Peyer's patch (tissue), 4 donors: ENCODE measurements around the gene CCDC107. TPM values are rescaled to one million over a fixed set of nuclear protein-coding genes. Genes with fewer than 3 reads are reported as not detected.

Source experiments
- DNase-seq, 3 donors: peaks; one replicate each; pipeline ENCODE4 v3.0.0-alpha.2; 2017 to 2019
- H3K27ac ChIP-seq, 4 donors: fragments of 200-600 bp; sonication (generic); one replicate each; pipeline ENCODE4 v1.5.1; 2016 to 2019
- H3K27me3 ChIP-seq, 2 donors: fragments of 200-600 bp; sonication (generic); one replicate each; pipeline ENCODE4 v1.5.1; 2019
- H3K36me3 ChIP-seq, 3 donors: fragments of 200-600 bp; sonication (generic); one replicate each; pipeline ENCODE4 v1.5.1; 2016 to 2019
- H3K4me1 ChIP-seq, 4 donors: fragments of 200-600 bp; sonication (generic); one replicate each; pipeline ENCODE4 v1.5.1; 2016 to 2019
- H3K4me3 ChIP-seq, 4 donors: fragments of 200-600 bp; sonication (generic); 1 replicate in 3 of 4; 2 replicates in 1 of 4; pipeline ENCODE4 v1.5.1; 2016 to 2019; ENCODE audit warnings: mild to moderate bottlenecking in 1 of 4
- H3K9me3 ChIP-seq, 4 donors: fragments of 200-600 bp; sonication (generic); one replicate each; pipeline ENCODE4 v1.5.1; 2016 to 2019; ENCODE audit warnings: mild to moderate bottlenecking in 1 of 4
- POLR2A ChIP-seq, 2 donors: fragments of 450-650 bp; IDR thresholded peaks; one replicate each; pipeline ENCODE4 v1.5.1; 2017; ENCODE audit warnings: antibody characterized with exemption in 2 of 2, mild to moderate bottlenecking in 2 of 2, moderate library complexity in 2 of 2
- total RNA-seq, 4 donors: library from RNA; depleted of rRNA; stranded (reverse); fragments of >200 nt; gene quantifications; one replicate each; pipeline ENCODE4 v1.1.0, GENCODE V29; 2016
- TF ChIP-seq, protein P1 (sequence below), 6 experiments: fragments of 450-650 bp in 4 of 6; fragments of 200-600 bp in 2 of 6; sonication (generic) in 1 of 6; IDR thresholded peaks; one replicate each; pipeline ENCODE4 v1.5.1; 2017 to 2019; ENCODE audit warnings: antibody characterized with exemption in 6 of 6, mild to moderate bottlenecking in 3 of 6, moderate library complexity in 1 of 6

CCDC107 gene
- total RNA-seq, 4 donors from 2014 or later: 14.0 to 21.9 (median 20.2) TPM

DNA sequence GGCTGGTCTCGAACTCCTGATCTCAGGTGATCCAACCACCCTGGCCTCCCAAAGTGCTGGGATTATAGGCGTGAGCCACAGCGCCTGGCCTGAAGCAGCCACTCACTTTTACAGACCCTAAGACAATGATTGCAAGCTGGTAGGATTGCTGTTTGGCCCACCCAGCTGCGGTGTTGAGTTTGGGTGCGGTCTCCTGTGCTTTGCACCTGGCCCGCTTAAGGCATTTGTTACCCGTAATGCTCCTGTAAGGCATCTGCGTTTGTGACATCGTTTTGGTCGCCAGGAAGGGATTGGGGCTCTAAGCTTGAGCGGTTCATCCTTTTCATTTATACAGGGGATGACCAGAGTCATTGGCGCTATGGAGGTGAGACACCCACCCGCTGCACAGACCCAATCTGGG is 17.1 kb downstream of the CCDC107 start:
- Histone ChIP-seq H3K4me1 (peaks cover 0 to 19% (median 5%) of the 10 kb centered on the region in 4 donors), H3K36me3 (no peaks in the 10 kb centered on the region), H3K27ac (no peak overlapping the region), H3K4me3 (peak overlapping the region; percentile 37 to 59 (median 48)), H3K27me3 (no peaks in the 10 kb centered on the region), H3K9me3 (no peaks in the 10 kb centered on the region)
- no peak for TF ChIP-seq POLR2A (IDR thresholded peaks at IDR 0.05)
- TF ChIP-seq, protein P1, sequence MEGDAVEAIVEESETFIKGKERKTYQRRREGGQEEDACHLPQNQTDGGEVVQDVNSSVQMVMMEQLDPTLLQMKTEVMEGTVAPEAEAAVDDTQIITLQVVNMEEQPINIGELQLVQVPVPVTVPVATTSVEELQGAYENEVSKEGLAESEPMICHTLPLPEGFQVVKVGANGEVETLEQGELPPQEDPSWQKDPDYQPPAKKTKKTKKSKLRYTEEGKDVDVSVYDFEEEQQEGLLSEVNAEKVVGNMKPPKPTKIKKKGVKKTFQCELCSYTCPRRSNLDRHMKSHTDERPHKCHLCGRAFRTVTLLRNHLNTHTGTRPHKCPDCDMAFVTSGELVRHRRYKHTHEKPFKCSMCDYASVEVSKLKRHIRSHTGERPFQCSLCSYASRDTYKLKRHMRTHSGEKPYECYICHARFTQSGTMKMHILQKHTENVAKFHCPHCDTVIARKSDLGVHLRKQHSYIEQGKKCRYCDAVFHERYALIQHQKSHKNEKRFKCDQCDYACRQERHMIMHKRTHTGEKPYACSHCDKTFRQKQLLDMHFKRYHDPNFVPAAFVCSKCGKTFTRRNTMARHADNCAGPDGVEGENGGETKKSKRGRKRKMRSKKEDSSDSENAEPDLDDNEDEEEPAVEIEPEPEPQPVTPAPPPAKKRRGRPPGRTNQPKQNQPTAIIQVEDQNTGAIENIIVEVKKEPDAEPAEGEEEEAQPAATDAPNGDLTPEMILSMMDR (IDR thresholded peaks at IDR 0.05): no peak
- DNase-seq: no peak

DNA sequence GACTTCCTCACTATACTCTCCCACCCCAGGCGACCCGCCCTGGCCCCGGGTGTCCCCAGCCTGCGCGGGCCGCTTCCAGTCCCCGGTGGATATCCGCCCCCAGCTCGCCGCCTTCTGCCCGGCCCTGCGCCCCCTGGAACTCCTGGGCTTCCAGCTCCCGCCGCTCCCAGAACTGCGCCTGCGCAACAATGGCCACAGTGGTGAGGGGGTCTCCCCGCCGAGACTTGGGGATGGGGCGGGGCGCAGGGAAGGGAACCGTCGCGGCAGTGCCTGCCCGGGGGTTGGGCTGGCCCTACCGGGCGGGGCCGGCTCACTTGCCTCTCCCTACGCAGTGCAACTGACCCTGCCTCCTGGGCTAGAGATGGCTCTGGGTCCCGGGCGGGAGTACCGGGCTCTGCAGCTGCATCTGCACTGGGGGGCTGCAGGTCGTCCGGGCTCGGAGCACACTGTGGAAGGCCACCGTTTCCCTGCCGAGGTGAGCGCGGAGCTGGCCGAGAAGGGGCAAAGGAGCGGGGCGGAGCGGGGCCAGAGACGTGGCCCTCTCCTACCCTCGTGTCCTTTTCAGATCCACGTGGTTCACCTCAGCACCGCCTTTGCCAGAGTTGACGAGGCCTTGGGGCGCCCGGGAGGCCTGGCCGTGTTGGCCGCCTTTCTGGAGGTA is 17.8 kb downstream of the CCDC107 start:
- no peaks in the 10 kb centered on the region for H3K9me3 ChIP-seq
- DNase-seq: peak; percentile 36 to 62 (median 60)

GRCh38 chr9:35679091-35679490 is 21.0 kb downstream of the CCDC107 start:
- TF ChIP-seq, protein P1 (IDR thresholded peaks at IDR 0.05): no peak
- no peak for TF ChIP-seq POLR2A (IDR thresholded peaks at IDR 0.05)
- H3K9me3 ChIP-seq: no peaks in the 10 kb centered on the region
- no peaks in the 10 kb centered on the region for H3K36me3 ChIP-seq
- H3K4me3 ChIP-seq: no peak overlapping the region
- no peak overlapping the region for H3K27ac ChIP-seq
- no peaks in the 10 kb centered on the region for H3K27me3 ChIP-seq
- peaks cover 0 to 12% (median 5%) of the 10 kb centered on the region in 4 donors for H3K4me1 ChIP-seq
- DNase-seq: no peak

More for the DNA sequence above, 17.8 kb downstream of the CCDC107 start:
- peaks cover 0 to 19% (median 5%) of the 10 kb centered on the region in 4 donors for H3K4me1 ChIP-seq
- TF ChIP-seq, protein P1 (IDR thresholded peaks at IDR 0.05): no peak
- TF ChIP-seq POLR2A (IDR thresholded peaks at IDR 0.05): no peak
- peak overlapping the region in 1 of 4 donors; percentile 39 for H3K27ac ChIP-seq
- no peaks in the 10 kb centered on the region for H3K36me3 ChIP-seq
- H3K27me3 ChIP-seq: no peaks in the 10 kb centered on the region
- peak overlapping the region; percentile 37 to 59 (median 48) for H3K4me3 ChIP-seq

DNA sequence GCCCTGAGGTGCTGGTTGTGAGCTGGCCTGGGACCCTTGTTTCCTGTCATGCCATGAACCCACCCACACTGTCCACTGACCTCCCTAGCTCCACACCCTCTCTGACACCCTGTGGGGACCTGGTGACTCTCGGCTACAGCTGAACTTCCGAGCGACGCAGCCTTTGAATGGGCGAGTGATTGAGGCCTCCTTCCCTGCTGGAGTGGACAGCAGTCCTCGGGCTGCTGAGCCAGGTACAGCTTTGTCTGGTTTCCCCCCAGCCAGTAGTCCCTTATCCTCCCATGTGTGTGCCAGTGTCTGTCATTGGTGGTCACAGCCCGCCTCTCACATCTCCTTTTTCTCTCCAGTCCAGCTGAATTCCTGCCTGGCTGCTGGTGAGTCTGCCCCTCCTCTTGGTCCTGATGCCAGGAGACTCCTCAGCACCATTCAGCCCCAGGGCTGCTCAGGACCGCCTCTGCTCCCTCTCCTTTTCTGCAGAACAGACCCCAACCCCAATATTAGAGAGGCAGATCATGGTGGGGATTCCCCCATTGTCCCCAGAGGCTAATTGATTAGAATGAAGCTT is 21.8 kb downstream of the CCDC107 start:
- DNase-seq: no peak
- Histone ChIP-seq H3K4me1 (peaks cover 0 to 12% (median 5%) of the 10 kb centered on the region in 4 donors), H3K36me3 (peaks cover 0 to under 1% (median 0%) of the 10 kb centered on the region in 3 donors), H3K27ac (no peak overlapping the region), H3K4me3 (no peak overlapping the region), H3K9me3 (no peaks in the 10 kb centered on the region), H3K27me3 (no peaks in the 10 kb centered on the region)
- TF ChIP-seq POLR2A (IDR thresholded peaks at IDR 0.05): no peak
- TF ChIP-seq, protein P1 (IDR thresholded peaks at IDR 0.05): no peak

- H3K4me1 ChIP-seq: peaks cover 0 to 8% (median 3%) of the 10 kb centered on the region in 4 donors
- no peaks in the 10 kb centered on the region for H3K27me3 ChIP-seq
- TF ChIP-seq POLR2A (IDR thresholded peaks at IDR 0.05): no peak
- TF ChIP-seq, protein P1 (IDR thresholded peaks at IDR 0.05): no peak
- peak overlapping the region in 1 of 4 donors; percentile 52 for H3K27ac ChIP-seq
- no peak overlapping the region for H3K4me3 ChIP-seq
- no peaks in the 10 kb centered on the region for H3K9me3 ChIP-seq
- peaks cover 0 to 7% (median 0%) of the 10 kb centered on the region in 3 donors for H3K36me3 ChIP-seq
- peak in 2 of 3 donors; percentile 68 to 73 for DNase-seq
Measured at GRCh38 chr9:35680331-35681105, 22.4 kb downstream of the CCDC107 start.
